NCI-H2196 (cell line): Measurements from ENCODE around the gene ATP5F1E.
A peak's percentile ranks its signal among the peaks of the same experiment; 100 is the strongest.

Source experiments
- DNase-seq: peaks from one replicate; lab custom pipeline; 2025; ENCODE audit not compliant: unreplicated experiment; lab: John Stamatoyannopoulos, UW

ATP5F1E gene

DNA sequence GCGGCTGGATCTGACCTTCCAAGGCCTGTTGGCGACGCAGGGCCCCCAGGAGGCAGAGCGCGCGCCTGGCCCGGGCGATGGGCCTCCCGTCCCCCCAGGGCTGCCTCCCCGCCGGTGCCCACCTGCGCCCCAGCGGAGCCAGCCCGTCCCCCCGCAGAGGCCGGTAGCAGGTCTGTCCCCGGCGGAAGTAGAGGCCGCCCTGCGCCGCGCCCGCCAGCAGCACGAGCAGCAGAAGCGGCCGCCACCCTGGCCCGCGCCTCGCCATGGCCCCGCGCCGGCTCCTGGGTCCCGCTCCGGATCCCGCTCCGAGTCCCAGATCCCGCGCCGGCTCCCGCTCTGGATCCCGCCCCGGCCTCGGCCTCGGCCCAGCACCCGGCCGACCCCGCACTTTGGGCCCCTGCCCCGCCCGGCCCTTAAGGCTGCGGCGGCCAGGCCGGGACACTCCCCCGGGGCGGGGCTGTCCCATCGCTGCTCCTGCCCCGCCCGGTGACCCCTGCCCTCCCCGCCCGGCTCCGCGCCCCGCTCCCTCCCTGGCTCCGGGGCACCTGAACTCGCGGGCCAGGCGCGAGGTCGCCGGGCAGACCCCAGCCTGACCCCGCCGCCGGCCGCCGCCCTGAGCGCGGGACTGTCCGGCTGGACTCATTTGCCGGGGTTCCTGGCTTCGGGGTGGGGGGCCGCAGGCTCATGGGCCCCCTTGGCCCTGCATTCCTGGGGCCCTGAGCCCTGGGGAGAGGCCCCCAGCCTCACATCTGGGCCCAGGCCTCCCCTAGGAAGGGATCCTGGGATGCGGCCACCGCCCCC, 25.1 kb downstream of the ATP5F1E start, which contains the start of gene CTSZ:
Gene CTSZ (minus strand): TSS at position 391 of the 801 bp plus-strand sequence. CDS start 126 bp downstream, at position 265.
- no peak for DNase-seq

DNA sequence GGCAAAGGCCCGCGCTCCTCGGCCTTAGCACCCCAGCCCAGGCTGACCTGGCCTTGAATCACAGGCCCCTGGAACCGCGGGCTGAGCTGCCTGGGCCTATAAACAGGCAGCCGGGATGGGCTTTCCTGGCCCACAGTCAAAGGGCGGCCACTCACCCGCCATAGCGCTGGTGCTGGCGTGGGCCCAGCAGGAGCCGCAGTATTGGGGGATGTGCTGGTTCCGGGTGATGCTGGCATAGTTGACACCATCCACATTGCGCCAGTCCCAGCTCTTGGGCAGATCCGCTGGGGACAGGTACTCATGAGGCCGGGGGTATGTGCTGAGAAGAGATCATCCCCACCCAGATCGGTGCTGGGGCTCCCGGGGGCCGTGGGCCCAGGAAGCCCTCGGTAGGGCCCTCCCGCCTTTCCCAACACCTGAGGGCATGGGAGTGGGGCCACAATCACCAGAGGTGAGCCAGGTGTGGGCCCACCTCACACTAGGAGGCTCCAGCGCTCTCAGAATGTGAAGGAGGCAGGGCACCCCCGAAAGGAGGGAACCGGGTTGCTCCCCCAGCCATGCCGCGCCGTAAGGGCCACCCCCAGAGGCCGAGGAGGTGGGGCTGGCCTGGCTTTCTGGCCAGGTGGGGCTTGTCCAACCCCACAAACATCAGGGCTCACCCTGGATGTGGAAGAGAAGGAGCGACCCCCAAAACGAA, 25.8 kb downstream of the ATP5F1E start:
- no peak for DNase-seq

DNA sequence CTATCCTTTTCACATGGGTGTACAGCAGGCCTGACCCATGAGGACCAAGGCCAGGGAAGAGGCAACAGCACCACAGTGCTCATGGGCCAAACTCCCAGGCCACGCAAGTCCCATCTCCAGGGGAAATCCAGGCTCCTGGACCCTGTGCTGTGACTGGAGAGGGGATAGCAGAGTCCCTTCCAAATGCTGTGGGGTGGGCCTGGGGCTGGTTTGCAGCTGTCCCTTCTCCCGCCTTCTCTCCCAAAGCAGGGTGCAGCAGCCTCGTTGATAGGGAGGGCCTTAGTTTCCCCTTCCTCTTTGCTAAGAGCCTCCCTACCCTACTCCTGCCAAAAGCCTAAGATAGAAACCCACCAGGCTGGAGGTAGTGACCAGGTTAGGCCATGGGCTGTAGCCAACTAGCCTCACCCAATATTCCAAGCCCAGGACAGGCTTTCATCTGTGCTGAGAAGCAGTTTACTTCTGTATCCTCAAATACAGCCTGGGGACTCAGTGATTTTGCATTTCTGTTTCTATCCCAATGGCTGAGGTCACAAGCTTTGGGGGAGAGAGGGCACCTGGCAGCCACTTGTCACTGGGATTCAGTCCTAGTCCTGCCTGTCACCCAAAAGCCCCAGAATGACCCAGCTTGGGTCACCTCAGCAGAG, 26.5 kb downstream of the ATP5F1E start:
- DNase-seq = no peak

DNA sequence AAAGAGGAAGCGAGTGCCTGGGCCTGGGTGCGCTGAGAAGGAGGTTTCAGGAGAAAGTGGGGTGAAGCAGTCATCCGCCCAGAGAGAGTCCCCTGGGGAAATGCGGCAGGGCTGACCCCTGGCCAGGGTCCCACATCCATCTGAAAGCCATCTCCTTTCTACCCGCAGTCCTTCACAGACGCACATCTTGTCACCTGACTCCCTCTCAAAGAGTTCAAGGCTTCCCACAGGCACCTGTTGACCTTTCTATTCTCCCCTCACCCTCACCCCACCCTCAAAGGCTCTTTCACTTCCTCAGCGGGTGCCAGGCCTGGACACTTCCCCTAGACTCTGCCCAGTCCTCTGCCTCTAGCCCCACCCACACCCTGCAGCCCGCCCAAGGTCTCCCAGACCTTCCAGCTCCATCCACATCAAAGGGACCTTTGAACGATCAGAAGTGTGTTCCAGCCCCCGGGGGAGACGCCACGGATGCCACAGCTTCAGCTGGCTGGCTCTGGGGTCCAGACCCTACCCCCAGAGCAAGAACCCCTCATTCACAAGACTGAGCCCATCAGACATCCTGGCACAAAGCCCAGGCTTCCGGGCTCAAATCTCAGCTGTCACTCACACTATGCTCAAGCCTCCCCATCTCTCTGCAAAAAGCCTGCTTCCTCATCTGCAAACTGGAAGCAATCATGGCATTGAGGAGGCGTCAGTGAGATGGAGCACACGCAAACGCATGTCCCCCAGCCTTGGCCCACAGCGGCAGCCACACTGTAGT, 27.2 kb downstream of the ATP5F1E start:
- no peak for DNase-seq

DNA sequence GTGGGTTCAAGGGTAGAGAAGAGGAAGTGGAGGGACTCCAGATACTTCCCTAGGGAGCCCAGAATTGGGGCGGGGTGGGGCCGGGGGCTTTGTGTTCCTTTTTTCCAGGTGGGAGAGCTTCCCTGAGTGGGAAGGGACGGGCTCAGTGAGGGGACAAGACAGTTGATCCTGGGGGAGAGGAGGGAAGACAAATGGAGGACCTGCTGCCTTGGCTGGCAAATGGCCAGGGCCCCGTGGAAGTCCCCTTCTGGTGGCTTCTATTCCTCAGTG, 27.7 kb downstream of the ATP5F1E start:
- no peak for DNase-seq

DNA sequence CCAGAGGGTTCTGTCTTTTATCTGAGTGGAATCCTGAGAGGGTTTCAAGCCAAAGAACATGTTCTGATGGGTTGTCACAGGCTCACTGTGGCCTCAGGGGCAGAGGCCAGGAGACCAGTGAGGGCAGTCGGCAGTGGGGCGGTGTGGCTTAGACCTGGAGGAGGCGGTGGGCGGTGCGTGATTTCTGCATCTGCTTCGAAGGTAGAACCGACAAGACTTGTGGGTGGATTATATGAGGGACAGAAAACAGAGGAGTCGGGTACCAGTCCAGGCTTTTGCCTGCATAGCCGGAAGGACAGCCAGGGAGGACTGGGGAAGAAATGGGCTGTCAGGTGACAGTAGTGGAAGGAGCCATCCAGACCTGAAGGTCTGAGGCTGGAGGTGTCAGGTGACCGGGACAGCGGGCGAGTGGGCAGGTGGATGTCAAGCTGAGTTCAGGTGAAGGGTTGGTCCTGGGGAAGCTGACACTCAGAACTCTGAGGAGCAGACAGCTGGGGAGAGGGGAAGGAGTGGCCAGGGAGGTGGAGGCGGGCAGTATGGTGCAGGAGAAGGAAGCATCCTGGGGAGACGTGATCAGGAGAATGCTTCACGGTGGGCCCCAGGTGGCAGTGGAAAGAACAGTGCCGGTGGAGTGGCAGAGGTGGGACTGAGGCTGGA, 28.2 kb downstream of the ATP5F1E start:
- DNase-seq = no peak

DNA sequence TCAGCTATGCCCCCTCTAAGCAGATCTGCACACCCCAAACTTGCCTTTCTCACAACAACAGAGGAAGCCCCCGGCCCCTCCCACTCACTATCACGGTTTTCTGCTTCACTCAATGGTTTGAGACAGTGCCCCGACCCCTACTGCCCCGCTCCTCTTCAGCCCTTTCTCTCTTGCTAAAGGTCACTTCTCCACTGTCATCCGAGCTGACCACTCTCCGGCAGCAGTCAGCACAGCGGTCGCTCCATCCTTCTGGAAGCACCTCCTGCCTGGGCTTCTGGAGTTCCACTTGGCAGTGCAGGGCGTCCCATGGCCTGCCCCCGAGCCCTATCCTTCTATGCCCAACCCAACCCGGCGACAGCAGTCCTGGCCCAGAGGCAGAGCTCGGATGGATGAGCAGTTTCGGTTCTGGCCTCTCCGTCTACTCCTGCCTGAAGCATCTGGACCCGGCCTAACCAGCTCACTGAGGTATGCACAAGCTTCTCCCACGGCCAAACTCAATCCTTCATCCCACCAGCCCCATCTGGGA, 29.2 kb downstream of the ATP5F1E start:
- no peak for DNase-seq

DNA sequence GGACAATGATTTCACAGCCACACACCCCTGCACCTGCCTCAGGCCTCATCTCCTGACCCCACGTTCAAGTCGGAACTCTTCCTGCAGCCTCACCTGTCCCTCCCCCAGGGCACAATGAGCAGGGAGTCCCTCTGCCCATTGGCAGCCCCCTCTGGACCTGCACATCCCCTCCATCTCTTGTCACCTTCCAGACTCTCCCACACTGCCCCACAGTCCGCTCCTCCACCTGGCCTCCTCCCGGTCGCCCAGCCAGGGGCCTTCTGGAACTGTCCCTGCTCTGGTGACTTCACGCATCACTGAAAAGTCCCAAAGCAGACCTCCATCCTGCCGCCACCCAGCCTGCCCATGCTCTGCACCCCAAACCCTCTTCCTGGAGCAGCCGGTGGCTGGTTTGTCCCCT, 29.7 kb downstream of the ATP5F1E start:
- no peak for DNase-seq

DNA sequence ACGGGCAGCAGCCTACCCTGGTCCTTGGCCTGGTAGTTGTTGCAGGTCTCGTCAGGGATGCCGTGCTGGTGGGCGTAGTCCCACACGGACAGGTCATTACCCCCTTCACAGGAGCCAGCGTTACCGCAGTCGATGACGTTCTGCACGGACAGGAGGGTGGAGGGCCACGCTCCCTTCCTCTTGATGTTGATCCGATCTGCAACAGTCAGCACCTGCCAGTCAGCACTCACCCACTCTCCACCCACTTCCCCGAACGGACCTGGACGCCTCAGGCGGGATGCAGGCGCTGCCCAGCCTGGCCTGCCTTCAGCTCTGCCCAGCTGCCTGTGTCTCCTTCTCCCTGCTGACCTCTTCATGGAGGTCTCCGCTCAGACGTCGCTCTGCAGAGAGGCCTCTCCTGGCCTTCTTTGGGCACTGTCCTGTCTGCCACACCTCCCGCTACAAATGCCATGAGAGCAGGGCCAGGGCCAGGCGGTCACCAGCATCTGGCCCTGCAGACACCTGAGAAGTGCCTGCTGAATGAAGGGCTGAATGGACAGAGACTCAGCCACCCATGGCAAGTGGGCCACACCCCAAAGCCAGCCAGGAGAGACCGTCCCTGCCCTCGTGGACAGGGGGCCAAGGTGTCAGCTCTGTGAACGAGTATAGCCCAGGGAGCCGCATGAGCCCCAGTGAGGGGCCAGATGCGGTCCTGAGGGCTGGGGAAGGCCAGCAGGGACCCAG, 30.5 kb downstream of the ATP5F1E start:
- no peak for DNase-seq

DNA sequence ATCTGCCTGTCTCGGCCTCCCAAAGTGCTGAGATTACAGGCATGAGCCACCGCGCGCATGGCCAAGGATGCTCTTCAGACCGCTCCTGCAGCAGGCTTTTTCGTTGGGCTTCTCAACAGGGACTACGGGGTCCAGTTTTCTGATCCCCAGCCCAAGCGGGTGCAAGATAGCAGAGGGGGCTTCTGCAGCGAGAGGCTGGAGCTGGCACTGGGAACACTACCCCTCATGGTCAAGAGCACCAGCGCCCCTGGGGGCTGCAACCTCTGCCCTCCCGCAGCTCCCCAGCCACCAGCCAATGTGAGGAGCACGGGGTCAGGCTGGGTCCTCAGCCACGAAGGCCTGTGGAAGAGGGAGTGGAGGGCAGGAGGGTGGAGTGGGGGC, 31.1 kb downstream of the ATP5F1E start:
- no peak for DNase-seq

DNA sequence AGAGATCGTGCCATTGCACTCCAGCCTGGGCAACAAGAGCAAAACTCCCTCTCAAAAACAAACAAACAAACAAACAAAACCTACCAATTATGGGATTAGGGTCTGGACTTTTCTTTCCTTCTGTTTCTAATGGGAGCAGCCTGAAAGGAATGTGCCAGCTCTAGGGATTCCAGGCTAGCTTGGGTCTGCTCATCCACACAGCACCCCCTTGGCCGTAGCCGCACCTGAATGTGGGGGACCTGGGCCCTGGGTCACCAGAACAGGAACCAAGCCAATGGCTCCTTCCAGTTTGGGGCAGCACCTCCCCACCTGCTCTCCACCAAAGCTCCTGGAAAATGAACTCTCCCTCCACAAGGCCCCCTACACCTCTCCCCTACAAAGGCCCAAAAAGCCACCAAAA, 31.8 kb downstream of the ATP5F1E start:
- no peak for DNase-seq

DNA sequence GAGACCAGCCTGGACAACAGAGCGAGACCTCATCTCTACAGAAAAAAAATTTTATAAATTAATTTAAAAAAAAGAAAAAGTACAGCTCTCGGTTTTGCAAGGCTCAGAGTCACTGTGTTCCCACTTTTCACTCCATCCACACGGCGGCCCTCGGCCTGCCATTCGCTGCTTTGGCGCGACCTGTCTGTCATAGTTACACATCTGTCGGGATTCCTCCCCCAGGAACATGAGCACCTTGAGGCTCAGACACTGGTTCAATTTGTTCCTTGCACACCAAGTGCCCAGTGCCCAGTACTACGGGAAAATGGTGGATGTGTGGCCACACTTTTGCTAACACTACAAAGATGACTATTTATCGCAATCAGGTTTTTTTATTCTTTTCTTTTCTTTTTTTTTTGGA, 33.5 kb downstream of the ATP5F1E start:
- no peak for DNase-seq

DNA sequence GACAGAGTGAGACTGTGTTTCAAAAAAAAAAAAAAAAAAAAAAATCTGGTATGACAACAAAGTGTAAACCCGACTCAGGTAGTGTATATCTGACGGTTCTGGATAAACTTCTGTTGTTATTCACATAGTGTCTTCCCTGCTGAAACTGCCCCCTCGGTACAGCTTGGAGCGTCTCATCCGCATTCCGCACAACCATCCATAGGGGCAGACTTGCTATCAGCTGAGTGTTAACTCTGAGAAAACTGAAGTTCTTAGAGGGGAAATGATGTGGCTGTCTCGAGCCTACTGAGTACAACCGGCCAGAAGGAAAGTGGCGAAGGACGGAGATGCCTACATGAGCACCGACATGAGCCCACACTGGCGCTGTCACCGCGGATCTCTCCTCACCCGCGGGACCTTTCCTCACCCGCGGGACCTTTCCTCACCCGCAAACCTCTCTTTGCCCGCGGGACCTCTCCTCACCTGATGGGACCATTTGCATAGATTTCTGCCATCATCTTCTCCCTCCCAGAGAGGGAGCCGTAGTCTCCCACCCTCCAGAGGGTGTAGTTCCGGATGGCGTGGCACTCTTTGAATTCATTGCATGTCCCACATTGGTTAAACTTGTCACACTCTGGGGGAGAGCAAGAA, 34.9 kb downstream of the ATP5F1E start:
- DNase-seq = no peak

DNA sequence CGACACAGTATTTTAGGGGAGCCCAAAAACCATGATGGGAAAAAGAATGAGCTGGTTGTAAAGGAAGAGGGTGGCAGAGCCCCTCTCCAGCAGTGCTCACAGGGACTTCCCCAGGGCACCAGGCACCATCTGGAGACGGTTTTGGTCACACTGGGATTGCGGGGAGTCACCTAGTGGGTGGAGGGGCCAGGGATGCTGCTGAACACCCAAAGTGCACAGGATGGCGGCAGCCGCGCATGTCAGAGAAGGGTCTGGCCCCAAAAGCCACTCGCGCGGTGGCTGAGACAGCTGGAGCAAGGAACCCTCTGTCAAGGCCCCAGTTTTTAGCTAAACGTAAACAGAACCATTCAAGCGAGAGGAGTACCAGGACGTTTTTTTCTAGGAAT, 35.9 kb downstream of the ATP5F1E start:
- DNase-seq = no peak

DNA sequence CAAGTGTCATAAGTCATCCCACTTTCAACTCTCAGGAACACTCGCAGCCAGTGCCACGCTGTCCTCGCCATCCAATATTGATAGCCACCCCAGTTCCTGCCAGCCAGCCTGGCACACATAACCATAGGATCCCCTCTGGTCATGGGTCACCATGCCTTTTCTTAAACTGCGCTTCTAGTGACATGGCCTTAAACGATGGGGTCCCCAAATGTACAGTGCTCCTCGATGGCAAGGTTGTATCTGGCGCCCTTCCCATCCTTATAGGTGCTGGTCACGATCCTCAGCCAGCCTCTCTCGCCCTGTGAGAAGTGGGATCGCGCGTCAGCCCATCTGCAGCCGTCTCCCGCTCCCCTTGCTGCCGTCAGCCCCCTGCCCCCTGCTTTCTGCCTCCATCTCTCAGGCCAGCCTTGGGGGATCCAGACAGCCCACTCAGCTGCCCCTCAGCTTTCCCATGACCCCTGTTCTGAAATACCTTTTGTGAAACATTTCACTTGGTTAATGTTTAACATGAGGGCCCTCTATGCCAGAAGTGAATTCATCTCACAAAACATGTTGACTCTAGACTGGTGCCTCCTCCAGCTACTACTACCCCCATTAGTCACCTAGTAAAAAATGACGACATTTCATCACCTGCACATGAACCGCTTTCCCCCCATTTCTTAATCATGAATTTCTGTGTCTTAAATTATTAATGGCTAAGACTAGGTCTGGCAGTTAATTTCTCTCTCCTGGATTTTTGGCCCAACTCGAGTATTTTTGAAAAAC, 36.5 kb downstream of the ATP5F1E start:
- no peak for DNase-seq

DNA sequence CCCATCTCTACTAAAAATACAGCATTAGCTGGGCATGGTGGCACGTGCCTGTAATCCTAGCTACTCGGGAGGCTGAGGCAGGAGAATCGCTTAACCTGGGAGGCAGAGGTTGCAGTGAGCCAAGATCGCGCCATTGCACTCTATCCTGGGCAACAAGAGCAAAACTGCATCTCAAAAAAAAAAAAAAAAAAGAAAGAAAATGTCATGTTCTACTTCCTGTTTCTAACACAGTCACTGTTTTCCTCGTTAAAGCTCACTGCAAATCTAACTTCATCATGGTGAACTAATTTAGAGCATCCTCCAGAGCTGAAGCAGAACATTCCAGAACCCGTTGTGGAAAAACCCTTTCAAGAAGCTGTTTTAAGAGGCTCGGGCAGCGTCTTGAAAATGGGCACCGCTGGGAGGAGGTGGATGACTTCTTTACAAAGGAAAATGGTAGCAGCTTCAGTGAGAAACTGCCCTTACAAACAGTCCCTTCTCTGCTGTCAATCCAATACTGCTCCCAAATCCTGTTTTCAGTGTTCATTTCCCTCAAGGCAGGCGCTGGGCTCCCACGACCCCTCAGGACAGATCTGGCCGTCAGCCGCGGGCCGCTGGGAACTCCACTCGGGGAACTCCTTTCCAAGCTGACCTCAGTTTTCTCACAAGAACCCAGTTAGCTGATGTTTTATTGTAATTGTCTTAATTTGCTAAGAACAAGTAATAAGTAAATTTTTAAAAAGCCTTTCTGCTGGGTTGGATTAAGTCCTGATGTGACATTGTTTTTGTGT, 37.6 kb downstream of the ATP5F1E start:
- no peak for DNase-seq

DNA sequence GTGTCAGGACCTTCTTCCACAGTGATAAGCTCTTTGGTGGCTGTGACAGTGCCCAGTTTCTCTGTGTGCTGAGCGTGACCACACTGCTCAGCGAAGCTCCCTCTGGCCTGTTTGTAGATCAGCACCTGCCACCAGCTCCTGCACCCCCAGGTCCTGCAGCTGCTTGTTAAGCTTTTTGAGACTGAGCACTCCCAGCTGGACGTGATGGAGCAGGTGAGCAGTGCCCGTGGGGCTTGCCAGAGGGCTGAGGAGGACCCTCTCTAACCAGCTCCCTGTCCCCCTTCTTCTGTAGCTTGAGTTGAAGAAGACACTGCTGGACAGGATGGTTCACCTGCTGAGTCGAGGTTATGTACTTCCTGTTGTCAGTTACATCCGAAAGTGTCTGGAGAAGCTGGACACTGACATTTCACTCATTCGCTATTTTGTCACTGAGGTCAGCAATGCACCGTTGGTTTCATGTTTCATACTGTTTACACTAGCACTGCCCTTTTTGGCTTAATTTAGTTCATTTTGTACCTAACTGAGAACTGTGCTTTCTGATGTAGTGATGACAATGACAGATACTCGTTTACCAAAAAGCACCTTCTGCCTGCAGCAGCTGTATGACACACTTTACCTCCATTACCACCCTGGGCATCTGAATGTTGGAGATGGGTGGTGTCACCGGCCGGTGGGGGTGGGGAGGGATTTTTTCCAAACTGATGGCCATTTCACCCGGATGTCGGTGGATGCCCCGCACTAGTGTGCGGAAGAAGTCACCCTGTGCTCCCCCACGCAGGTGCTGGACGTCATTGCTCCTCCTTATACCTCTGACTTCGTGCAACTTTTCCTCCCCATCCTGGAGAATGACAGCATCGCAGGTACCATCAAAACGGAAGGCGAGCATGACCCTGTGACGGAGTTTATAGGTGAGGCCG, 38.5 kb downstream of the ATP5F1E start:
- peak; percentile 23 for DNase-seq
